Psoas muscle (tissue), 8 donors: Measurements from ENCODE around the gene WDPCP. TPM values are rescaled to one million over a fixed set of nuclear protein-coding genes. Genes with fewer than 3 reads are reported as not detected.

Experiments
- ATAC-seq, 4 donors: fragments of 200-7000 bp; cut with Tn5 transposase; one replicate each; pipeline ENCODE4 v1.9.1; 2020; ENCODE audit warnings: moderate library complexity in 3 of 4, mild to moderate bottlenecking in 2 of 4
- DNase-seq, 2 donors: peaks; one replicate each; pipeline ENCODE4 v3.0.0-alpha.2; 2020
- H3K27ac ChIP-seq: fragments of 200-600 bp; one replicate; pipeline ENCODE4 v1.8.0; 2022
- H3K27me3 ChIP-seq, 3 donors: fragments of 200-600 bp in 1 of 3; one replicate each; pipeline versions ENCODE4 v1.6.1 to v1.8.0; 2013 to 2022; ENCODE audit warnings: low read length in 2 of 3, mild to moderate bottlenecking in 2 of 3, moderate library complexity in 1 of 3; ENCODE audit not compliant: insufficient read depth in 3 of 3
- H3K36me3 ChIP-seq, 2 donors: fragments of 200-600 bp in 1 of 2; one replicate each; pipeline versions ENCODE4 v1.6.1 to v1.8.0; 2013 to 2022; ENCODE audit warnings: low read depth in 1 of 2, mild to moderate bottlenecking in 1 of 2, moderate library complexity in 1 of 2; ENCODE audit not compliant: insufficient read depth in 1 of 2
- H3K4me1 ChIP-seq: fragments of 200-600 bp; one replicate; pipeline ENCODE4 v1.8.0; 2022
- H3K4me3 ChIP-seq: fragments of 200-600 bp; one replicate; pipeline ENCODE4 v1.8.0; 2022; ENCODE audit warnings: mild to moderate bottlenecking
- H3K9me3 ChIP-seq: fragments of 200-600 bp; one replicate; pipeline ENCODE4 v1.8.0; 2022
- CTCF ChIP-seq: fragments of 200-600 bp; IDR thresholded peaks from one replicate; pipeline ENCODE4 v1.8.0; 2022; ENCODE audit warnings: antibody characterized with exemption
- WGBS, 3 donors: extraction: QIAGEN DNeasy Blood & Tissue Kit; methylation state at CpG; one replicate each; pipeline versions ENCODE4 v1.1.6 to v1.1.7; 2013; 5-methylcytosine and 5-hydroxymethylcytosine counted together
- intact Hi-C, 2 donors: fragments of 100-400 bp; cut with DNase I; formaldehyde crosslinking; loops; one replicate each; pipeline versions ENCODE4 v1.11.0 to v1.14.2; 2022
- polyA plus RNA-seq, 3 donors: library from polyadenylated mRNA; stranded (reverse); fragments of 200-250 nt; gene quantifications; one replicate each; pipeline ENCODE4 v1.2.3, GENCODE V29; 2013
- total RNA-seq, 4 donors: library from RNA; stranded (reverse); fragmentation: NEBNext Ultra II Directional in 2 of 4; extraction: Animal tissue kit (Norgen Biotek cat#: 25700) in 2 of 4; gene quantifications; one replicate each; pipeline versions ENCODE4 v1.2.1 to v1.2.4, GENCODE V29; 2021 to 2023
- donor health status: healthy with polysubstance abuse.
- donor health status: DM: no; HTN: no; CAD: no; lungs with moderate emphysema.
- donor health status: Bipolar disorder and iron deficiency.
- donor health status: healthy.
- donor health status: DM: yes; HTN: yes; CAD: no.
- donor health status: DM: no; HTN: no; CAD: no.
- donor health status: DM: no; HTN: no; CAD: no.
- donor health status: DM: yes; HTN: yes; CAD: no.

WDPCP gene
- total and polyA plus RNA-seq, 7 donors: 1.7 to 17.2 (median 4.4) TPM

GRCh38 chr2:63121055-63121834 is 467.0 kb downstream of the WDPCP start:
- intact Hi-C loops: no loop called here
- TF ChIP-seq CTCF: no peak
- Histone ChIP-seq H3K36me3 (peaks cover 0 to 3% of the 10 kb centered on the region in 2 donors), H3K4me3 (no peak overlapping the region), H3K27ac (no peak overlapping the region), H3K4me1 (no peaks in the 10 kb centered on the region), H3K27me3 (no peaks in the 10 kb centered on the region), H3K9me3 (no peaks in the 10 kb centered on the region)
- DNase-seq: no peak
- WGBS, 3 donors: 92 to 96% (median 94%) methylated on average over 5 of the region's 5 CpGs
- ATAC-seq: no peak

- DNase-seq (no peak), ATAC-seq (no peak)
- Histone ChIP-seq H3K9me3 (no peaks in the 10 kb centered on the region), H3K27ac (no peak overlapping the region), H3K36me3 (peaks cover 0 to 3% of the 10 kb centered on the region in 2 donors), H3K4me3 (no peak overlapping the region), H3K4me1 (no peaks in the 10 kb centered on the region), H3K27me3 (no peaks in the 10 kb centered on the region)
- no peak for TF ChIP-seq CTCF
- intact Hi-C loops: no loop called here
- WGBS, 3 donors: 97 to 98% (median 97%) methylated on average over 2 of the region's 2 CpGs
These were observed 469.5 kb downstream of the WDPCP start for GRCh38 chr2:63118821-63119220.

- Histone ChIP-seq H3K27me3 (no peaks in the 10 kb centered on the region), H3K4me3 (no peak overlapping the region), H3K4me1 (no peaks in the 10 kb centered on the region), H3K27ac (no peak overlapping the region), H3K9me3 (peaks cover 15% of the 10 kb centered on the region), H3K36me3 (no peaks in the 10 kb centered on the region)
- intact Hi-C loops: no loop called here
- no peak for TF ChIP-seq CTCF
- no peak for DNase-seq
- ATAC-seq: no peak
- WGBS, 3 donors: 92 to 96% (median 94%) methylated on average over 1 of the region's 1 CpG
These were observed 483.8 kb downstream of the WDPCP start for GRCh38 chr2:63104482-63104881.

GRCh38 chr2:63101954-63102353 is 486.3 kb downstream of the WDPCP start:
- H3K4me3 ChIP-seq: no peak overlapping the region
- no peaks in the 10 kb centered on the region for H3K27me3 ChIP-seq
- no peak for TF ChIP-seq CTCF
- peaks cover 15% of the 10 kb centered on the region for H3K9me3 ChIP-seq
- WGBS, 3 donors: 81 to 88% (median 83%) methylated on average over 2 of the region's 2 CpGs
- H3K4me1 ChIP-seq: no peaks in the 10 kb centered on the region
- no peak overlapping the region for H3K27ac ChIP-seq
- ATAC-seq (no peak), DNase-seq (no peak)
- intact Hi-C loops: no loop called here
- H3K36me3 ChIP-seq: no peaks in the 10 kb centered on the region

GRCh38 chr2:63099032-63099431 is 489.2 kb downstream of the WDPCP start:
- no peak for TF ChIP-seq CTCF
- H3K36me3 ChIP-seq: no peaks in the 10 kb centered on the region
- H3K27me3 ChIP-seq: no peaks in the 10 kb centered on the region
- 81 to 90% (median 83%) methylated on average over 1 of the region's 1 CpG for WGBS, 3 donors
- H3K27ac ChIP-seq: no peak overlapping the region
- intact Hi-C loops: no loop called here
- peaks cover 7% of the 10 kb centered on the region for H3K9me3 ChIP-seq
- H3K4me1 ChIP-seq: no peaks in the 10 kb centered on the region
- no peak for DNase-seq
- no peak for ATAC-seq
- H3K4me3 ChIP-seq: no peak overlapping the region
